Skeletal muscle cell (primary cell): Measurements from ENCODE around the gene TLE1.
A peak's percentile ranks its signal among the peaks of the same experiment; 100 is the strongest.

ENCODE experiments used
- DNase-seq: peaks from one replicate; pipeline ENCODE4 v3.0.0-alpha.2; 2010; ENCODE audit warnings: low read depth
- H3K4me3 ChIP-seq: 2 replicates; pipeline ENCODE4 v1.5.1; 2011; ENCODE audit warnings: low read depth, mild to moderate bottlenecking, control low read depth, low read length, moderate library complexity

Gene TLE1

GRCh38 chr9:81687521-81688261, 1.7 kb downstream of the TLE1 start:
- peak overlapping the region; percentile 78 for H3K4me3 ChIP-seq
- DNase-seq, result no peak

GRCh38 chr9:81686614-81687520, 2.5 kb downstream of the TLE1 start:
- peak; percentile 49 for DNase-seq
- H3K4me3 ChIP-seq, result peak overlapping the region; percentile 78

- H3K4me3 ChIP-seq, result peak overlapping the region; percentile 78
- DNase-seq, result no peak
These were observed 3.4 kb downstream of the TLE1 start for GRCh38 chr9:81685763-81686613.

GRCh38 chr9:81684635-81685034, 4.7 kb downstream of the TLE1 start:
- DNase-seq, result no peak

GRCh38 chr9:81683704-81684103, 5.6 kb downstream of the TLE1 start:
- H3K4me3 ChIP-seq, result no peak overlapping the region
- DNase-seq, result no peak

More at GRCh38 chr9:81684635-81685034, 4.7 kb downstream of the TLE1 start:
- no peak overlapping the region for H3K4me3 ChIP-seq

GRCh38 chr9:81683238-81683637, 6.1 kb downstream of the TLE1 start:
- no peak for DNase-seq
- no peak overlapping the region for H3K4me3 ChIP-seq

- H3K4me3 ChIP-seq, result no peak overlapping the region
- DNase-seq, result no peak
These were observed 6.5 kb downstream of the TLE1 start for GRCh38 chr9:81682797-81683196.

- DNase-seq, result no peak
- no peak overlapping the region for H3K4me3 ChIP-seq
These were observed 7.2 kb downstream of the TLE1 start for GRCh38 chr9:81682177-81682576.

- H3K4me3 ChIP-seq, result no peak overlapping the region
These were observed 8.8 kb downstream of the TLE1 start for GRCh38 chr9:81680506-81680905.

GRCh38 chr9:81680006-81680405, 9.3 kb downstream of the TLE1 start:
- no peak for DNase-seq
- no peak overlapping the region for H3K4me3 ChIP-seq

More at GRCh38 chr9:81680506-81680905, 8.8 kb downstream of the TLE1 start:
- DNase-seq, result no peak

- H3K4me3 ChIP-seq, result no peak overlapping the region
- DNase-seq, result no peak
These were observed 11.3 kb downstream of the TLE1 start for GRCh38 chr9:81678088-81678487.

GRCh38 chr9:81676395-81676794, 13.0 kb downstream of the TLE1 start:
- no peak for DNase-seq
- no peak overlapping the region for H3K4me3 ChIP-seq

- H3K4me3 ChIP-seq, result no peak overlapping the region
- no peak for DNase-seq
These were observed 16.0 kb downstream of the TLE1 start for GRCh38 chr9:81673310-81673709.

GRCh38 chr9:81671880-81672280, 17.5 kb downstream of the TLE1 start:
- H3K4me3 ChIP-seq, result no peak overlapping the region
- DNase-seq, result peak; percentile 55

- H3K4me3 ChIP-seq, result no peak overlapping the region
- no peak for DNase-seq
These were observed 19.5 kb downstream of the TLE1 start for GRCh38 chr9:81669866-81670265.

- H3K4me3 ChIP-seq, result no peak overlapping the region
- DNase-seq, result peak; percentile 70
These were observed 20.2 kb downstream of the TLE1 start for GRCh38 chr9:81669041-81669651.

GRCh38 chr9:81666123-81666522, 23.2 kb downstream of the TLE1 start:
- H3K4me3 ChIP-seq, result no peak overlapping the region
- no peak for DNase-seq

- DNase-seq, result no peak
- H3K4me3 ChIP-seq, result no peak overlapping the region
These were observed 23.9 kb downstream of the TLE1 start for GRCh38 chr9:81665322-81665871.

- no peak for DNase-seq
- no peak overlapping the region for H3K4me3 ChIP-seq
These were observed 24.6 kb downstream of the TLE1 start for GRCh38 chr9:81664638-81665222.
